Measurements from ENCODE around the gene DIP2C.
"Not testable (repeated sequence)": the region's sequence is repeated elsewhere in the genome, so short reads cannot be mapped to it uniquely, and the experiment has no call there.

The DIP2C gene

GRCh38 chr10:275680-276079 is 413.8 kb downstream of the DIP2C start:
- Mint-ChIP-seq H3K4me1 (ENCODE audit: low read depth) (no peaks in the 10 kb centered on the region), H3K4me3 (no peak overlapping the region), H3K36me3 (ENCODE audit: low read depth) (peaks cover 2% of the 10 kb centered on the region), H3K9me3 (no peaks in the 10 kb centered on the region), H3K27ac (no peak overlapping the region), H3K27me3 (no peaks in the 10 kb centered on the region)
- DNase-seq: no peak

GRCh38 chr10:274866-275265 is 414.6 kb downstream of the DIP2C start:
- H3K4me1 Mint-ChIP-seq (ENCODE audit: low read depth): no peaks in the 10 kb centered on the region
- no peaks in the 10 kb centered on the region for H3K9me3 Mint-ChIP-seq
- no peak overlapping the region for H3K27ac Mint-ChIP-seq
- H3K4me3 Mint-ChIP-seq: no peak overlapping the region
- DNase-seq: no peak
- peaks cover 2% of the 10 kb centered on the region for H3K36me3 Mint-ChIP-seq (ENCODE audit: low read depth)
- H3K27me3 Mint-ChIP-seq: no peaks in the 10 kb centered on the region

GRCh38 chr10:273088-273487 is 416.4 kb downstream of the DIP2C start:
- no peak overlapping the region for H3K27ac Mint-ChIP-seq
- no peaks in the 10 kb centered on the region for H3K9me3 Mint-ChIP-seq
- H3K4me1 Mint-ChIP-seq (ENCODE audit: low read depth): no peaks in the 10 kb centered on the region
- H3K36me3 Mint-ChIP-seq (ENCODE audit: low read depth): peaks cover 2% of the 10 kb centered on the region
- DNase-seq: no peak
- no peak overlapping the region for H3K4me3 Mint-ChIP-seq
- H3K27me3 Mint-ChIP-seq: no peaks in the 10 kb centered on the region

- DNase-seq: no peak
- Mint-ChIP-seq H3K27me3 (no peaks in the 10 kb centered on the region), H3K27ac (no peak overlapping the region), H3K4me3 (no peak overlapping the region), H3K36me3 (ENCODE audit: low read depth) (no peaks in the 10 kb centered on the region), H3K9me3 (no peaks in the 10 kb centered on the region), H3K4me1 (ENCODE audit: low read depth) (no peaks in the 10 kb centered on the region)
Measured at GRCh38 chr10:271722-272121, 417.7 kb downstream of the DIP2C start.

GRCh38 chr10:271201-271600 is 418.3 kb downstream of the DIP2C start:
- Mint-ChIP-seq H3K9me3 (no peaks in the 10 kb centered on the region), H3K36me3 (ENCODE audit: low read depth) (no peaks in the 10 kb centered on the region), H3K4me3 (no peak overlapping the region), H3K27me3 (no peaks in the 10 kb centered on the region), H3K27ac (no peak overlapping the region), H3K4me1 (ENCODE audit: low read depth) (no peaks in the 10 kb centered on the region)
- DNase-seq: no peak

GRCh38 chr10:269440-270074 is 419.9 kb downstream of the DIP2C start:
- H3K9me3 Mint-ChIP-seq: no peaks in the 10 kb centered on the region

GRCh38 chr10:267705-268104 is 421.8 kb downstream of the DIP2C start:
- Mint-ChIP-seq H3K27me3 (no peaks in the 10 kb centered on the region), H3K27ac (no peak overlapping the region), H3K9me3 (peaks cover 2% of the 10 kb centered on the region), H3K36me3 (ENCODE audit: low read depth) (no peaks in the 10 kb centered on the region), H3K4me1 (ENCODE audit: low read depth) (peaks cover 7% of the 10 kb centered on the region), H3K4me3 (no peak overlapping the region)
- no peak for DNase-seq

More at GRCh38 chr10:269440-270074, 419.9 kb downstream of the DIP2C start:
- H3K4me1 Mint-ChIP-seq (ENCODE audit: low read depth): peaks cover 3% of the 10 kb centered on the region
- no peak for DNase-seq
- no peak overlapping the region for H3K27ac Mint-ChIP-seq
- H3K4me3 Mint-ChIP-seq: no peak overlapping the region
- no peaks in the 10 kb centered on the region for H3K36me3 Mint-ChIP-seq (ENCODE audit: low read depth)
- no peaks in the 10 kb centered on the region for H3K27me3 Mint-ChIP-seq

GRCh38 chr10:266974-267425 is 422.5 kb downstream of the DIP2C start:
- Mint-ChIP-seq H3K27ac (no peak overlapping the region), H3K9me3 (peaks cover 2% of the 10 kb centered on the region), H3K36me3 (ENCODE audit: low read depth) (no peaks in the 10 kb centered on the region), H3K4me1 (ENCODE audit: low read depth) (peaks cover 7% of the 10 kb centered on the region), H3K27me3 (no peaks in the 10 kb centered on the region), H3K4me3 (no peak overlapping the region)
- DNase-seq: no peak

- H3K9me3 Mint-ChIP-seq; H3K4me1 Mint-ChIP-seq (ENCODE audit: low read depth); H3K27me3 Mint-ChIP-seq; H3K27ac Mint-ChIP-seq; H3K4me3 Mint-ChIP-seq; DNase-seq; H3K36me3 Mint-ChIP-seq (ENCODE audit: low read depth): not testable (repeated sequence)
Measured at GRCh38 chr10:265816-266588, 423.5 kb downstream of the DIP2C start.

- H3K27me3 Mint-ChIP-seq; H3K36me3 Mint-ChIP-seq (ENCODE audit: low read depth); DNase-seq: not testable (repeated sequence)
Measured at GRCh38 chr10:265074-265440, 424.4 kb downstream of the DIP2C start.

GRCh38 chr10:264160-265073 is 425.1 kb downstream of the DIP2C start:
- not testable (repeated sequence) for H3K4me1 Mint-ChIP-seq (ENCODE audit: low read depth); H3K4me3 Mint-ChIP-seq; H3K36me3 Mint-ChIP-seq (ENCODE audit: low read depth); H3K9me3 Mint-ChIP-seq; H3K27me3 Mint-ChIP-seq
- peak overlapping the region; percentile 61 for H3K27ac Mint-ChIP-seq
- peak; percentile 36 for DNase-seq

More at GRCh38 chr10:265074-265440, 424.4 kb downstream of the DIP2C start:
- H3K9me3 Mint-ChIP-seq; H3K4me1 Mint-ChIP-seq (ENCODE audit: low read depth); H3K4me3 Mint-ChIP-seq: not testable (repeated sequence)
- H3K27ac Mint-ChIP-seq: peak overlapping the region; percentile 61

- H3K9me3 Mint-ChIP-seq: peaks cover 2% of the 10 kb centered on the region
- peaks cover 3% of the 10 kb centered on the region for H3K36me3 Mint-ChIP-seq (ENCODE audit: low read depth)
- H3K4me1 Mint-ChIP-seq (ENCODE audit: low read depth): peaks cover 7% of the 10 kb centered on the region
- DNase-seq: no peak
- H3K27me3 Mint-ChIP-seq: no peaks in the 10 kb centered on the region
- no peak overlapping the region for H3K4me3 Mint-ChIP-seq
- no peak overlapping the region for H3K27ac Mint-ChIP-seq
Measured at GRCh38 chr10:260819-261429, 428.5 kb downstream of the DIP2C start.

GRCh38 chr10:251982-252582 is 437.4 kb downstream of the DIP2C start:
- Mint-ChIP-seq H3K9me3 (no peaks in the 10 kb centered on the region), H3K27me3 (no peaks in the 10 kb centered on the region), H3K4me3 (no peak overlapping the region), H3K4me1 (ENCODE audit: low read depth) (no peaks in the 10 kb centered on the region), H3K36me3 (ENCODE audit: low read depth) (peaks cover 80% of the 10 kb centered on the region), H3K27ac (no peak overlapping the region)
- DNase-seq: no peak

GRCh38 chr10:248307-248706 is 441.2 kb downstream of the DIP2C start:
- peaks cover 85% of the 10 kb centered on the region for H3K36me3 Mint-ChIP-seq (ENCODE audit: low read depth)
- no peaks in the 10 kb centered on the region for H3K9me3 Mint-ChIP-seq
- H3K4me1 Mint-ChIP-seq (ENCODE audit: low read depth): no peaks in the 10 kb centered on the region
- no peak overlapping the region for H3K4me3 Mint-ChIP-seq
- no peak overlapping the region for H3K27ac Mint-ChIP-seq
- no peak for DNase-seq
- H3K27me3 Mint-ChIP-seq: no peaks in the 10 kb centered on the region

Measured in activated T-cell treated with anti-CD3 and anti-CD28 coated beads, Interleukin-2, amount 50 U/mL, for 24 hours (primary cell).